Measurements from ENCODE around the gene LSM4. TPM values are rescaled to one million over a fixed set of nuclear protein-coding genes. Genes with fewer than 3 reads are reported as not detected.

LSM4 gene
- polyA plus RNA-seq, 1 experiment = 94.7 TPM

GRCh38 chr19:18271433-18271841 lies 51.4 kb downstream of the LSM4 start:
- Histone ChIP-seq H3K36me3 (ENCODE audit: control insufficient read depth, insufficient read depth, low read length) (peaks cover 18% of the 10 kb centered on the region), H3K4me3 (ENCODE audit: low read depth, low read length) (no peak overlapping the region), H3K27me3 (ENCODE audit: control insufficient read depth, insufficient read depth, low read length) (no peaks in the 10 kb centered on the region)
- ChIA-PET POLR2A (interaction anchor here (0.7 kb wide), 1 partner anchor 91 kb away, joined by 9 read pairs; no protein-coding TSS in a partner anchor), CTCF (interaction anchor here (0.7 to 11.5 kb wide), 7 partner anchors 10 to 140 kb away, joined by 3 to 252 read pairs (median 3); partner anchors contain the start of genes JUND and MPV17L2)
- no peak for DNase-seq (ENCODE audit: low read depth)
- TF ChIP-seq CTCF (IDR thresholded peaks at IDR 0.05; ENCODE audit: insufficient read depth, low read depth, low read length) = no peak

- POLR2A ChIA-PET = no interaction called here
- DNase-seq (ENCODE audit: low read depth) = no peak
- no peaks in the 10 kb centered on the region for H3K27me3 ChIP-seq (ENCODE audit: control insufficient read depth, insufficient read depth, low read length)
- CTCF ChIA-PET = interaction anchor here (1.1 to 2.9 kb wide), 3 partner anchors 8 to 52 kb away, joined by 3 to 20 read pairs (median 3); partner anchors contain the start of gene JUND
- no peak overlapping the region for H3K4me3 ChIP-seq (ENCODE audit: low read depth, low read length)
- H3K36me3 ChIP-seq (ENCODE audit: control insufficient read depth, insufficient read depth, low read length) = peaks cover 23% of the 10 kb centered on the region
- no peak for TF ChIP-seq CTCF (IDR thresholded peaks at IDR 0.05; ENCODE audit: insufficient read depth, low read depth, low read length)
Measured at GRCh38 chr19:18270326-18270725, 52.5 kb downstream of the LSM4 start.

- DNase-seq (ENCODE audit: low read depth) = no peak
- Histone ChIP-seq H3K4me3 (ENCODE audit: low read depth, low read length) (no peak overlapping the region), H3K36me3 (ENCODE audit: control insufficient read depth, insufficient read depth, low read length) (peaks cover 31% of the 10 kb centered on the region), H3K27me3 (ENCODE audit: control insufficient read depth, insufficient read depth, low read length) (no peaks in the 10 kb centered on the region)
- TF ChIP-seq CTCF (IDR thresholded peaks at IDR 0.05; ENCODE audit: insufficient read depth, low read depth, low read length) = no peak
- POLR2A ChIA-PET = no interaction called here
- CTCF ChIA-PET = interaction anchor here (0.6 to 2.9 kb wide), 4 partner anchors 9 to 108 kb away, joined by 3 to 20 read pairs (median 4); no protein-coding TSS in a partner anchor
Measured at GRCh38 chr19:18269070-18269723, 53.7 kb downstream of the LSM4 start.

- Histone ChIP-seq H3K4me3 (ENCODE audit: low read depth, low read length) (no peak overlapping the region), H3K36me3 (ENCODE audit: control insufficient read depth, insufficient read depth, low read length) (peaks cover 31% of the 10 kb centered on the region), H3K27me3 (ENCODE audit: control insufficient read depth, insufficient read depth, low read length) (no peaks in the 10 kb centered on the region)
- POLR2A ChIA-PET = no interaction called here
- TF ChIP-seq CTCF (IDR thresholded peaks at IDR 0.05; ENCODE audit: insufficient read depth, low read depth, low read length) = no peak
- CTCF ChIA-PET = interaction anchor here (0.6 kb wide), 2 partner anchors 15 to 75 kb away, joined by 4 to 6 read pairs; no protein-coding TSS in a partner anchor
- no peak for DNase-seq (ENCODE audit: low read depth)
Measured at GRCh38 chr19:18266771-18267686, 55.8 kb downstream of the LSM4 start.

GRCh38 chr19:18265582-18265981 lies 57.3 kb downstream of the LSM4 start:
- TF ChIP-seq CTCF (IDR thresholded peaks at IDR 0.05; ENCODE audit: insufficient read depth, low read depth, low read length) = no peak
- Histone ChIP-seq H3K27me3 (ENCODE audit: control insufficient read depth, insufficient read depth, low read length) (no peaks in the 10 kb centered on the region), H3K36me3 (ENCODE audit: control insufficient read depth, insufficient read depth, low read length) (peaks cover 31% of the 10 kb centered on the region), H3K4me3 (ENCODE audit: low read depth, low read length) (no peak overlapping the region)
- POLR2A ChIA-PET = no interaction called here
- no peak for DNase-seq (ENCODE audit: low read depth)
- CTCF ChIA-PET = interaction anchor here (0.7 to 1.1 kb wide), 2 partner anchors 16 to 62 kb away, joined by 3 to 4 read pairs; partner anchors contain the start of gene JUND

Measured in BJ (cell line).